Measurements from ENCODE around the gene BCAS4. TPM values are rescaled to one million over a fixed set of nuclear protein-coding genes. Genes with fewer than 3 reads are reported as not detected.

Gene BCAS4
- total RNA-seq, 1 donor from 2014 or later = 11.4 TPM

Small RNAs within 50 kb of the gene (small RNA-seq; reads per million reads assigned to genes)
- gene TMSB4XP6 = not detected

Other genes with a start within 250 kb of the BCAS4 start
- gene RIPOR3, start 103.5 kb upstream of the BCAS4 start, total RNA-seq = 0.41 TPM
- 20.4 TPM for gene PARD6B, start 63.5 kb upstream of the BCAS4 start, total RNA-seq
- gene ADNP, start 136.4 kb downstream of the BCAS4 start, total RNA-seq = 68.1 TPM
- gene DPM1, start 163.5 kb downstream of the BCAS4 start, total RNA-seq = 41.2 TPM
- 9.4 TPM for gene MOCS3, start 163.8 kb downstream of the BCAS4 start, total RNA-seq
- 22.4 TPM for gene KCNG1, start 228.0 kb downstream of the BCAS4 start, total RNA-seq